SK-N-SH treated with all-trans-retinoic acid at 6 μM for 48 hours (cell line): ENCODE data around the gene PXMP2.

Experiments
- ATAC-seq: fragments of 200-7000 bp; cut with Tn5 transposase; 3 replicates; pipeline ENCODE4 v1.9.1; 2020; ENCODE audit warnings: mild to moderate bottlenecking, moderate library complexity
- ARNTL ChIP-seq: fragments of 450-650 bp; formaldehyde crosslinking; IDR thresholded peaks from 2 replicates; pipeline ENCODE4 v1.5.0; 2020; ENCODE audit warnings: low read depth, mild to moderate bottlenecking, moderate library complexity, borderline replicate concordance
- CREB5 ChIP-seq: fragments of 250-450 bp; sonication (Bioruptor Pico); IDR thresholded peaks from 2 replicates; pipeline ENCODE4 v1.5.1; 2020; ENCODE audit warnings: low read depth, mild to moderate bottlenecking, moderate library complexity
- ESRRG ChIP-seq: fragments of 250-450 bp; sonication (Bioruptor Pico); IDR thresholded peaks from 2 replicates; pipeline ENCODE4 v1.6.1; 2021; ENCODE audit warnings: mild to moderate bottlenecking
- GLIS3 ChIP-seq: fragments of 250-450 bp; sonication (Bioruptor Pico); IDR thresholded peaks from 2 replicates; pipeline ENCODE4 v1.5.0; 2020; ENCODE audit warnings: mild to moderate bottlenecking, moderate library complexity
- ISL1 ChIP-seq: fragments of 250-450 bp; sonication (Bioruptor Pico); IDR thresholded peaks from 2 replicates; pipeline ENCODE4 v2.1.2; 2022; ENCODE audit warnings: mild to moderate bottlenecking, moderate library complexity
- OSR1 ChIP-seq: fragments of 250-450 bp; sonication (Bioruptor Pico); IDR thresholded peaks from 2 replicates; pipeline ENCODE4 v1.8.0; 2022; ENCODE audit warnings: moderate library complexity, mild to moderate bottlenecking, inconsistent platforms
- PATZ1 ChIP-seq: fragments of 250-450 bp; sonication (Bioruptor Pico); IDR thresholded peaks from 2 replicates; pipeline ENCODE4 v1.8.0; 2020; ENCODE audit warnings: mild to moderate bottlenecking, moderate library complexity, borderline replicate concordance
- POU6F1 ChIP-seq: fragments of 250-450 bp; sonication (Bioruptor Pico); IDR thresholded peaks from 2 replicates; pipeline ENCODE4 v1.8.0; 2021; ENCODE audit warnings: low read depth, mild to moderate bottlenecking, moderate library complexity, borderline replicate concordance
- RARB ChIP-seq: fragments of 250-450 bp; sonication (Bioruptor Pico); IDR thresholded peaks from 2 replicates; pipeline ENCODE4 v1.8.0; 2021; ENCODE audit warnings: mild to moderate bottlenecking, moderate library complexity
- SNAI2 ChIP-seq: fragments of 250-450 bp; sonication (Bioruptor Pico); IDR thresholded peaks from 2 replicates; pipeline ENCODE4 v1.5.0; 2020; ENCODE audit warnings: mild to moderate bottlenecking, moderate library complexity
- TCF4 ChIP-seq: fragments of 250-450 bp; sonication (Bioruptor Pico); IDR thresholded peaks from 2 replicates; pipeline ENCODE4 v1.8.0; 2021; ENCODE audit warnings: mild to moderate bottlenecking, moderate library complexity, borderline replicate concordance
- TOX ChIP-seq: fragments of 250-450 bp; sonication (Bioruptor Pico); IDR thresholded peaks from 2 replicates; pipeline ENCODE4 v1.8.0; 2021; ENCODE audit warnings: mild to moderate bottlenecking, moderate library complexity, borderline replicate concordance
- ZC3H10 ChIP-seq: fragments of 250-450 bp; sonication (Bioruptor Pico); IDR thresholded peaks from 2 replicates; pipeline ENCODE4 v1.5.1; 2021; ENCODE audit warnings: mild to moderate bottlenecking, moderate library complexity
- ZFP30 ChIP-seq: fragments of 450-650 bp; formaldehyde crosslinking; IDR thresholded peaks from 2 replicates; pipeline ENCODE4 v1.5.0; 2022; ENCODE audit warnings: mild to moderate bottlenecking, moderate library complexity
- ZNF565 ChIP-seq: fragments of 450-650 bp; formaldehyde crosslinking; conservative IDR thresholded peaks from 2 replicates; pipeline ENCODE4 v1.5.0; 2020; ENCODE audit warnings: low read depth, mild to moderate bottlenecking, moderate library complexity
- ZNF70 ChIP-seq: fragments of 450-650 bp; formaldehyde crosslinking; IDR thresholded peaks from 2 replicates; pipeline ENCODE4 v1.5.0; 2020; ENCODE audit warnings: mild to moderate bottlenecking, moderate library complexity
- ZNF8 ChIP-seq: fragments of 450-650 bp; formaldehyde crosslinking; IDR thresholded peaks from 2 replicates; pipeline ENCODE4 v1.5.0; 2020; ENCODE audit warnings: mild to moderate bottlenecking, moderate library complexity
- TF ChIP-seq, protein P1 (sequence below): fragments of 250-450 bp; sonication (Bioruptor Pico); IDR thresholded peaks from 2 replicates; pipeline ENCODE4 v1.5.0; 2020; ENCODE audit warnings: mild to moderate bottlenecking, moderate library complexity

The PXMP2 gene

DNA sequence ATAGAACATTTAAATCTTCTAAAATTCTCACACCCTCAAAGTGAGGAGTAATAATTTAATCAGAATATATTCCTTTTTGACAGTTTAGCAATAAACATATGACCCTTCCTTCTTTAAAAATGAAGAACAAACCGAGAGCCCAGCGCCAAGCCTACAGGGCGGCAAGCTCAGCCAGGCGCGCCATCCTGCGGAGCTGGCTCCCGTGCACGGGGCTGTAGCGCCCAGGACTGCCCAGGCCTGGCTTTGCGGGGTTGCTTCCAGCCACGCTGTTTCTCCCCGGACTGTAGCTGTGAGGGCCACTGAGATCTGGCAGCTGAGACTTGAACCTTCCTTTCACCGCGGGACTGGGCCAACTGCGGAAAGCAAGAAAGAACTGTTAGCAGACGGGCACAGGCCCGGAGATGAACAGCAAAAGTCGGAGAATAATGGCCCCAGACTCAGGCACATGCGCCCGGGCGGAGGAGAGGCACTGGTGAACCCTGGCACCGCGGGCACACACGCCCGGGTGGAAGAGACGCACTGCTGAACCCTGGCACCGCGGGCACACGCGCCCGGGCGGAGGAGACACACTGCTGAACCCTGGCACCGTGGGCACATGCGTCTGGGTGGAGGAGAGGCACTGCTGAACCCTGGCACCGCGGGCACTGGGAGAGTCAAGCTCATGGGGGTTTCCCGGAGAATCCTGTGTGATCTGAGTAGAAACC is 39.9 kb downstream of the PXMP2 start (continued):
- TF ChIP-seq ZFP30 (CRISPR knock-in tag), result no peak
- TF ChIP-seq ARNTL (CRISPR knock-in tag), result no peak
- no peak for TF ChIP-seq ZNF8
- TF ChIP-seq GLIS3 (CRISPR knock-in tag), result no peak
- no peak for TF ChIP-seq PATZ1
- TF ChIP-seq ZNF70 (CRISPR knock-in tag), result no peak
- no peak for TF ChIP-seq ZC3H10 (CRISPR knock-in tag)

DNA sequence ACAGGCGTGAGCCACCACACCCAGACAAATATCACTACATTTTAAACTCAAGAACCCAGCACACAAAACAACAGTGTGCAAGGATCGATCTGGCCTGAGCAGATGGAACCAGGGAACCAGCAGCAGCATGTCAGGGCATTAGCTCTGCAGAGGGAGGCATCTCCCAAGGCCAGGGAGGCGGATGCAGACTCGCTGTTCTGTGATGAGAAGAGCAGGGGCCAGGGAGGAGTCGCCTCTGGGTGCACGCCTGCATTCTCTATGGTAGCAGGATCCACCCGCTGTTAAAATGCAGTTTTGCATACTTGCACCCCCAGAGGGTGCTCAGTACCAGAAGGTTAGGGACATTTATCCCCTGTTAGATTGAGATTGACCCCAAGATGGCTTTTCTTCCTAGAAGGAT is 41.1 kb downstream of the PXMP2 start:
- no peak for TF ChIP-seq ISL1 (CRISPR knock-in tag)
- no peak for TF ChIP-seq ZFP30 (CRISPR knock-in tag)
- TF ChIP-seq ESRRG (CRISPR knock-in tag), result no peak
- no peak for TF ChIP-seq ZNF70 (CRISPR knock-in tag)
- TF ChIP-seq TCF4 (CRISPR knock-in tag), result no peak
- no peak for TF ChIP-seq ZNF8
- TF ChIP-seq PATZ1, result no peak
- TF ChIP-seq ZC3H10 (CRISPR knock-in tag), result no peak
- TF ChIP-seq TOX (CRISPR knock-in tag), result no peak
- no peak for TF ChIP-seq ZNF565
- TF ChIP-seq SNAI2 (CRISPR knock-in tag), result no peak
- TF ChIP-seq OSR1, result no peak
- no peak for ATAC-seq

GRCh38 chr12:132729541-132730320 is 42.3 kb downstream of the PXMP2 start:
- peak; percentile 40 for ATAC-seq
- TF ChIP-seq CREB5 (CRISPR knock-in tag) (no peak), POU6F1 (CRISPR knock-in tag) (no peak), TCF4 (CRISPR knock-in tag) (no peak), SNAI2 (CRISPR knock-in tag) (no peak), ZFP30 (CRISPR knock-in tag) (no peak), RARB (no peak), OSR1 (no peak), ISL1 (CRISPR knock-in tag) (no peak), TOX (CRISPR knock-in tag) (no peak), ARNTL (CRISPR knock-in tag) (no peak), PATZ1 (no peak), ZC3H10 (CRISPR knock-in tag) (no peak), ESRRG (CRISPR knock-in tag) (no peak)
- TF ChIP-seq, protein P1, sequence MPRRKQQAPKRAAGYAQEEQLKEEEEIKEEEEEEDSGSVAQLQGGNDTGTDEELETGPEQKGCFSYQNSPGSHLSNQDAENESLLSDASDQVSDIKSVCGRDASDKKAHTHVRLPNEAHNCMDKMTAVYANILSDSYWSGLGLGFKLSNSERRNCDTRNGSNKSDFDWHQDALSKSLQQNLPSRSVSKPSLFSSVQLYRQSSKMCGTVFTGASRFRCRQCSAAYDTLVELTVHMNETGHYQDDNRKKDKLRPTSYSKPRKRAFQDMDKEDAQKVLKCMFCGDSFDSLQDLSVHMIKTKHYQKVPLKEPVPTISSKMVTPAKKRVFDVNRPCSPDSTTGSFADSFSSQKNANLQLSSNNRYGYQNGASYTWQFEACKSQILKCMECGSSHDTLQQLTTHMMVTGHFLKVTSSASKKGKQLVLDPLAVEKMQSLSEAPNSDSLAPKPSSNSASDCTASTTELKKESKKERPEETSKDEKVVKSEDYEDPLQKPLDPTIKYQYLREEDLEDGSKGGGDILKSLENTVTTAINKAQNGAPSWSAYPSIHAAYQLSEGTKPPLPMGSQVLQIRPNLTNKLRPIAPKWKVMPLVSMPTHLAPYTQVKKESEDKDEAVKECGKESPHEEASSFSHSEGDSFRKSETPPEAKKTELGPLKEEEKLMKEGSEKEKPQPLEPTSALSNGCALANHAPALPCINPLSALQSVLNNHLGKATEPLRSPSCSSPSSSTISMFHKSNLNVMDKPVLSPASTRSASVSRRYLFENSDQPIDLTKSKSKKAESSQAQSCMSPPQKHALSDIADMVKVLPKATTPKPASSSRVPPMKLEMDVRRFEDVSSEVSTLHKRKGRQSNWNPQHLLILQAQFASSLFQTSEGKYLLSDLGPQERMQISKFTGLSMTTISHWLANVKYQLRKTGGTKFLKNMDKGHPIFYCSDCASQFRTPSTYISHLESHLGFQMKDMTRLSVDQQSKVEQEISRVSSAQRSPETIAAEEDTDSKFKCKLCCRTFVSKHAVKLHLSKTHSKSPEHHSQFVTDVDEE (CRISPR knock-in tag), result no peak
